CD14-positive monocyte (primary cell): Measurements from ENCODE around the gene ARPC5L. TPM values are rescaled to one million over a fixed set of nuclear protein-coding genes. Genes with fewer than 3 reads are reported as not detected.

Experiments
- DNase-seq, 3 donors: peaks; one replicate each; pipeline ENCODE4 v3.0.0-alpha.2; 2011 to 2022
- H2AFZ ChIP-seq: 2 replicates; pipeline ENCODE4 v1.6.0; 2012; ENCODE audit warnings: mild to moderate bottlenecking, low read depth, low read length, inconsistent platforms; ENCODE audit not compliant: insufficient read depth, poor library complexity, severe bottlenecking
- H3K27ac ChIP-seq, 2 donors: 1 replicate in 1 of 2; 2 replicates in 1 of 2; pipeline ENCODE4 v1.5.1; 2012 to 2013; ENCODE audit warnings: low read length in 2 of 2, control low read depth in 1 of 2, inconsistent platforms in 1 of 2, low read depth in 1 of 2, mild to moderate bottlenecking in 1 of 2
- H3K27me3 ChIP-seq, 2 donors: one replicate each; pipeline versions ENCODE4 v1.6.0 to v1.6.1; 2011 to 2013; ENCODE audit warnings: low read length in 2 of 2; ENCODE audit not compliant: control insufficient read depth in 2 of 2, insufficient read depth in 2 of 2
- H3K36me3 ChIP-seq, 2 donors: replicated peaks in 1 of 2; 1 replicate in 1 of 2; 2 replicates in 1 of 2; pipeline versions ENCODE4 v1.5.1 to v1.6.1; 2012 to 2013; ENCODE audit warnings: low read length in 2 of 2, control low read depth in 1 of 2, inconsistent platforms in 1 of 2, mild to moderate bottlenecking in 1 of 2; ENCODE audit not compliant: insufficient read depth in 2 of 2, control insufficient read depth in 1 of 2
- H3K4me1 ChIP-seq, 2 donors: 1 replicate in 1 of 2; 2 replicates in 1 of 2; pipeline versions ENCODE4 v1.5.1 to v1.6.1; 2012 to 2013; ENCODE audit warnings: low read length in 2 of 2, control low read depth in 1 of 2, inconsistent platforms in 1 of 2, mild to moderate bottlenecking in 1 of 2, moderate library complexity in 1 of 2; ENCODE audit not compliant: insufficient read depth in 2 of 2, control insufficient read depth in 1 of 2
- H3K4me2 ChIP-seq: replicated peaks from 2 replicates; pipeline ENCODE3; 2012; ENCODE audit warnings: low read length, moderate library complexity, mild to moderate bottlenecking; ENCODE audit not compliant: poor library complexity, severe bottlenecking; ENCODE audit errors: extremely low read depth
- H3K4me3 ChIP-seq, 3 experiments: fragments of 200-600 bp in 1 of 3; sonication (generic) in 1 of 3; replicated peaks in 1 of 3; 1 replicate in 2 of 3; 2 replicates in 1 of 3; pipeline ENCODE4 v1.5.1; 2011 to 2013; ENCODE audit warnings: low read length in 3 of 3, mild to moderate bottlenecking in 3 of 3, control low read depth in 2 of 3, low read depth in 2 of 3, inconsistent platforms in 1 of 3, moderate library complexity in 1 of 3
- H3K79me2 ChIP-seq: 2 replicates; pipeline ENCODE4 v1.6.0; 2012; ENCODE audit warnings: mild to moderate bottlenecking, control low read depth, inconsistent platforms, low read length, moderate library complexity; ENCODE audit not compliant: insufficient read depth
- H3K9ac ChIP-seq: 2 replicates; pipeline ENCODE4 v1.6.0; 2017; ENCODE audit warnings: low read length, mild to moderate bottlenecking; ENCODE audit not compliant: insufficient read depth, poor library complexity, severe bottlenecking
- H3K9me3 ChIP-seq, 2 donors: replicated peaks in 1 of 2; 1 replicate in 1 of 2; 2 replicates in 1 of 2; pipeline versions ENCODE4 v1.5.1 to v1.6.1; 2012 to 2013; ENCODE audit warnings: low read length in 2 of 2, control low read depth in 1 of 2; ENCODE audit not compliant: control insufficient read depth in 1 of 2, insufficient read depth in 1 of 2
- H4K20me1 ChIP-seq: 2 replicates; pipeline ENCODE4 v1.6.0; 2012; ENCODE audit warnings: mild to moderate bottlenecking, low read length, control low read depth, moderate library complexity; ENCODE audit not compliant: insufficient read depth
- H3K27ac Mint-ChIP-seq, 7 donors: one replicate each; pipeline ENCODE4 v1.8.0; 2020; ENCODE audit warnings: mild to moderate bottlenecking in 7 of 7, mixed read lengths in 7 of 7, moderate library complexity in 6 of 7, inconsistent platforms in 2 of 7
- H3K27me3 Mint-ChIP-seq, 3 donors: one replicate each; pipeline ENCODE4 v1.8.0; 2021 to 2022; ENCODE audit warnings: low read depth in 3 of 3, mild to moderate bottlenecking in 3 of 3, mixed read lengths in 3 of 3, moderate library complexity in 3 of 3, inconsistent platforms in 1 of 3
- H3K36me3 Mint-ChIP-seq, 2 donors: one replicate each; pipeline ENCODE4 v1.8.0; 2020; ENCODE audit warnings: mixed read lengths in 2 of 2, inconsistent platforms in 1 of 2, mild to moderate bottlenecking in 1 of 2
- H3K4me1 Mint-ChIP-seq: one replicate; pipeline ENCODE4 v1.8.0; 2020; ENCODE audit warnings: mild to moderate bottlenecking, mixed read lengths
- H3K4me3 Mint-ChIP-seq, 2 donors: one replicate each; pipeline ENCODE4 v1.8.0; 2020; ENCODE audit warnings: mild to moderate bottlenecking in 2 of 2, mixed read lengths in 2 of 2, moderate library complexity in 1 of 2
- H3K9me3 Mint-ChIP-seq, 7 donors: one replicate each; pipeline ENCODE4 v1.8.0; 2020 to 2022; ENCODE audit warnings: mixed read lengths in 7 of 7, mild to moderate bottlenecking in 6 of 7, moderate library complexity in 6 of 7, inconsistent platforms in 2 of 7
- CTCF ChIP-seq: fragments of 200-600 bp; IDR thresholded peaks from one replicate; pipeline ENCODE4 v1.8.0; 2022; ENCODE audit warnings: antibody characterized with exemption, mild to moderate bottlenecking
- WGBS: methylation state at CpG from one replicate; pipeline ENCODE4 v1.1.5; 2013; ENCODE audit warnings: missing lambda C conversion rate; ENCODE audit not compliant: insufficient coverage; 5-methylcytosine and 5-hydroxymethylcytosine counted together
- intact Hi-C, 2 donors: fragments of 100-400 bp; cut with micrococcal nuclease; formaldehyde crosslinking; loops; one replicate each; pipeline versions ENCODE4 v1.15.0 to v1.15.1; 2023
- polyA plus RNA-seq, 3 donors: library from polyadenylated mRNA; depleted of rRNA in 1 of 3; unstranded in 2 of 3; stranded (reverse) in 1 of 3; fragments of 300-500 nt in 2 of 3; fragments of >200 nt in 1 of 3; fragmentation: Illumina TruSeq in 2 of 3; gene quantifications; 1 replicate in 2 of 3; 2 replicates in 1 of 3; pipeline ENCODE4 v1.2.3, GENCODE V29; 2012 to 2021

The ARPC5L gene
- polyA plus RNA-seq, 3 donors = 16.0 to 35.2 (median 20.7) TPM

GRCh38 chr9:124859803-124860581, 1.9 kb upstream of the ARPC5L start:
- Mint-ChIP-seq H3K36me3 (peaks cover 36 to 40% of the 10 kb centered on the region in 2 donors), H3K27me3 (peaks cover 0 to 2% (median 0%) of the 10 kb centered on the region in 3 donors), H3K4me3 (peak overlapping the region; percentile 86 to 93), H3K4me1 (peaks cover 34% of the 10 kb centered on the region), H3K27ac (peak overlapping the region in 5 of 7 donors; percentile 43 to 96 (median 85)), H3K9me3 (no peaks in the 10 kb centered on the region)
- WGBS = 40% methylated on average over 2 of the region's 10 CpGs
- H3K79me2 ChIP-seq = peaks cover 30% of the 10 kb centered on the region
- H3K9ac ChIP-seq = peak overlapping the region; percentile 92
- peak overlapping the region in 1 of 2 donors; percentile 90 for H3K27ac ChIP-seq
- intact Hi-C loops = loop anchor here (5.0 to 10.0 kb wide), 2 partner anchors 82 to 285 kb away; partner anchors contain the start of genes GOLGA1 (in 2 of the 2) and SCAI (in 1 of the 2)
- DNase-seq = no peak
- peak overlapping the region in 1 of 3 experiments; percentile 79 for H3K4me3 ChIP-seq
- peak overlapping the region; percentile 75 for H3K4me2 ChIP-seq
- H3K4me1 ChIP-seq = peaks cover 26 to 30% of the 10 kb centered on the region in 2 donors
- no peaks in the 10 kb centered on the region for H3K9me3 ChIP-seq
- H3K36me3 ChIP-seq = peaks cover 38 to 44% of the 10 kb centered on the region in 2 donors
- H2AFZ ChIP-seq = no peak overlapping the region
- H4K20me1 ChIP-seq = peaks cover 55% of the 10 kb centered on the region
- H3K27me3 ChIP-seq = no peaks in the 10 kb centered on the region
- no peak for TF ChIP-seq CTCF

GRCh38 chr9:124860582-124861341, 1.2 kb upstream of the ARPC5L start:
- H3K36me3 Mint-ChIP-seq = peaks cover 36 to 40% of the 10 kb centered on the region in 2 donors
- Histone ChIP-seq H3K4me3 (peak overlapping the region; percentile 79 to 90 (median 83)), H3K27me3 (no peaks in the 10 kb centered on the region), H3K36me3 (peaks cover 38 to 44% of the 10 kb centered on the region in 2 donors), H3K79me2 (peaks cover 30% of the 10 kb centered on the region), H3K27ac (peak overlapping the region; percentile 90 to 91), H3K4me2 (peak overlapping the region; percentile 75), H3K9me3 (no peaks in the 10 kb centered on the region), H3K4me1 (peaks cover 26 to 30% of the 10 kb centered on the region in 2 donors), H4K20me1 (peaks cover 55% of the 10 kb centered on the region), H2AFZ (peak overlapping the region; percentile 80), H3K9ac (peak overlapping the region; percentile 92)
- intact Hi-C loops = loop anchor here (5.0 to 10.0 kb wide), 2 partner anchors 82 to 284 kb away; partner anchors contain the start of genes GOLGA1 (in 2 of the 2) and SCAI (in 1 of the 2)
- peaks cover 0 to 2% (median 0%) of the 10 kb centered on the region in 3 donors for H3K27me3 Mint-ChIP-seq
- H3K4me3 Mint-ChIP-seq = peak overlapping the region; percentile 86 to 93
- H3K27ac Mint-ChIP-seq = peak overlapping the region in 6 of 7 donors; percentile 84 to 96 (median 92)
- no peaks in the 10 kb centered on the region for H3K9me3 Mint-ChIP-seq
- peaks cover 34% of the 10 kb centered on the region for H3K4me1 Mint-ChIP-seq
- no peak for DNase-seq
- WGBS = 11% methylated on average over 9 of the region's 12 CpGs
- no peak for TF ChIP-seq CTCF
